T-cell (primary cell): Measurements from ENCODE around the gene AFMID. TPM values are rescaled to one million over a fixed set of nuclear protein-coding genes. Genes with fewer than 3 reads are reported as not detected.

Experiments used
- ATAC-seq, 4 experiments: fragments of 200-7000 bp in 3 of 4; fragments of 150-1000 bp in 1 of 4; cut with Tn5 transposase; replicated peaks in 1 of 4; 1 replicate in 3 of 4; 2 replicates in 1 of 4; pipeline ENCODE4 v1.10.0; 2021; ENCODE audit warnings: moderate library complexity in 3 of 4, mild to moderate bottlenecking in 2 of 4, moderate number of reproducible peaks in 1 of 4
- CTCF ChIA-PET, 2 donors: fragments of 300-600 bp; sonication (Branson Sonifier 250); formaldehyde crosslinking; loops; one replicate each; lab custom pipeline; 2022; ENCODE audit warnings: antibody characterized with exemption in 2 of 2; lab: Charles Lee
- POLR2A ChIA-PET, 2 donors: fragments of 300-600 bp; sonication (Branson Sonifier 250); formaldehyde crosslinking; loops; one replicate each; lab custom pipeline; 2022; ENCODE audit warnings: antibody characterized with exemption in 2 of 2; lab: Charles Lee
- DNase-seq, 35 experiments: peaks; one replicate each; pipeline versions ENCODE4 v3.0.0 to v3.0.0-alpha.2; 2013 to 2023
- H3K27ac ChIP-seq: one replicate; pipeline ENCODE4 v1.5.1; 2013; ENCODE audit warnings: low read length
- H3K27me3 ChIP-seq, 2 experiments: replicated peaks in 1 of 2; 1 replicate in 1 of 2; 2 replicates in 1 of 2; pipeline versions ENCODE4 v1.6.1 to v1.7.0; 2013; ENCODE audit warnings: low read length in 1 of 2, mixed read lengths in 1 of 2; ENCODE audit not compliant: control insufficient read depth in 2 of 2, insufficient read depth in 2 of 2; ENCODE audit errors: extremely low read depth in 1 of 2
- H3K36me3 ChIP-seq, 2 donors: 1 replicate in 1 of 2; 2 replicates in 1 of 2; pipeline versions ENCODE4 v1.6.1 to v1.7.0; 2013; ENCODE audit warnings: low read length in 1 of 2; ENCODE audit not compliant: control insufficient read depth in 2 of 2, insufficient read depth in 1 of 2; ENCODE audit errors: extremely low read depth in 1 of 2
- H3K4me1 ChIP-seq, 2 experiments: 1 replicate in 1 of 2; 2 replicates in 1 of 2; pipeline versions ENCODE4 v1.6.1 to v1.7.0; 2013; ENCODE audit warnings: low read length in 2 of 2, mixed read lengths in 1 of 2; ENCODE audit not compliant: insufficient read depth in 2 of 2, control insufficient read depth in 1 of 2; ENCODE audit errors: extremely low read depth in 1 of 2
- H3K4me3 ChIP-seq, 2 donors: 1 replicate in 1 of 2; 2 replicates in 1 of 2; pipeline versions ENCODE4 v1.5.1 to v1.7.0; 2013; ENCODE audit warnings: mild to moderate bottlenecking in 2 of 2, low read length in 1 of 2, moderate library complexity in 1 of 2; ENCODE audit not compliant: control insufficient read depth in 1 of 2; ENCODE audit errors: extremely low read depth in 1 of 2
- H3K9me3 ChIP-seq: 2 replicates; pipeline ENCODE4 v1.7.0; 2013
- H3K27ac Mint-ChIP-seq, 2 donors: one replicate each; pipeline ENCODE4 v1.8.0; 2020 to 2021; ENCODE audit warnings: mild to moderate bottlenecking in 2 of 2, mixed read lengths in 2 of 2
- H3K27me3 Mint-ChIP-seq, 2 donors: one replicate each; pipeline ENCODE4 v1.8.0; 2021 to 2022; ENCODE audit warnings: mixed read lengths in 2 of 2
- H3K36me3 Mint-ChIP-seq: one replicate; pipeline ENCODE4 v1.8.0; 2021; ENCODE audit warnings: mixed read lengths
- H3K4me1 Mint-ChIP-seq, 3 donors: one replicate each; pipeline ENCODE4 v1.8.0; 2020 to 2022; ENCODE audit warnings: mixed read lengths in 3 of 3, mild to moderate bottlenecking in 1 of 3
- H3K4me3 Mint-ChIP-seq, 3 donors: one replicate each; pipeline ENCODE4 v1.8.0; 2020 to 2022; ENCODE audit warnings: mild to moderate bottlenecking in 3 of 3, mixed read lengths in 3 of 3, moderate library complexity in 3 of 3
- H3K9me3 Mint-ChIP-seq, 3 donors: one replicate each; pipeline ENCODE4 v1.8.0; 2020 to 2022; ENCODE audit warnings: mixed read lengths in 3 of 3
- WGBS: methylation state at CpG from one replicate; pipeline ENCODE4 v1.1.5; 2013; ENCODE audit warnings: missing lambda C conversion rate; ENCODE audit not compliant: insufficient coverage; 5-methylcytosine and 5-hydroxymethylcytosine counted together
- total RNA-seq, 35 experiments: library from RNA in 6 of 35; stranded (reverse) in 6 of 35; fragments of 120-200 nt in 1 of 35; gene quantifications; one replicate each; pipeline versions ENCODE4 v1.2.1 to v1.2.4 and lab custom pipeline; 2013 to 2026

Gene AFMID
- total RNA-seq, 5 donors from 2014 or later (not counting 1 experiment from before 2014, with no cell fraction given) = 2.3 to 5.9 (median 3.4) TPM

GRCh38 chr17:78224231-78225087 lies 37.3 kb downstream of the AFMID start:
- Histone ChIP-seq H3K27me3 (peaks cover 0 to 23% of the 10 kb centered on the region in 2 experiments), H3K27ac (no peak overlapping the region), H3K4me3 (no peak overlapping the region), H3K36me3 (no peaks in the 10 kb centered on the region), H3K9me3 (no peaks in the 10 kb centered on the region), H3K4me1 (peaks cover 0 to 12% of the 10 kb centered on the region in 2 experiments)
- no peak overlapping the region for H3K4me3 Mint-ChIP-seq
- ATAC-seq (no peak), DNase-seq (no peak)
- H3K27ac Mint-ChIP-seq = no peak overlapping the region
- peaks cover 4 to 14% (median 6%) of the 10 kb centered on the region in 3 donors for H3K4me1 Mint-ChIP-seq
- ChIA-PET POLR2A (no interaction called here), CTCF (interaction anchor here in 1 of 2 donors (0.5 to 0.6 kb wide), 2 partner anchors 43 to 124 kb away, joined by 3 read pairs; no protein-coding TSS in a partner anchor)
- 97% methylated on average over 20 of the region's 27 CpGs for whole genome bisulfite sequencing
- H3K9me3 Mint-ChIP-seq = no peaks in the 10 kb centered on the region
- H3K27me3 Mint-ChIP-seq = peaks cover 5 to 6% of the 10 kb centered on the region in 2 donors
- no peaks in the 10 kb centered on the region for H3K36me3 Mint-ChIP-seq

GRCh38 chr17:78225088-78225865 lies 38.1 kb downstream of the AFMID start:
- no peak overlapping the region for H3K27ac ChIP-seq
- no peak overlapping the region for H3K4me3 ChIP-seq
- WGBS = 100% methylated on average over 4 of the region's 16 CpGs
- Mint-ChIP-seq H3K4me3 (no peak overlapping the region), H3K4me1 (peaks cover 4 to 14% (median 6%) of the 10 kb centered on the region in 3 donors), H3K36me3 (no peaks in the 10 kb centered on the region), H3K27ac (no peak overlapping the region), H3K9me3 (no peaks in the 10 kb centered on the region), H3K27me3 (peaks cover 7 to 9% of the 10 kb centered on the region in 2 donors)
- DNase-seq = no peak
- no peak for ATAC-seq
- POLR2A ChIA-PET = interaction anchor here in 1 of 2 donors (0.5 kb wide), 1 partner anchor 83 kb away, joined by 3 read pairs; no protein-coding TSS in a partner anchor
- H3K9me3 ChIP-seq = no peaks in the 10 kb centered on the region
- CTCF ChIA-PET = interaction anchor here in 1 of 2 donors (0.6 kb wide), 1 partner anchor 44 kb away, joined by 3 read pairs; no protein-coding TSS in a partner anchor
- H3K4me1 ChIP-seq = peaks cover 0 to 12% of the 10 kb centered on the region in 2 experiments
- H3K27me3 ChIP-seq = peaks cover 0 to 29% of the 10 kb centered on the region in 2 experiments
- H3K36me3 ChIP-seq = no peaks in the 10 kb centered on the region

- no peak overlapping the region for H3K27ac ChIP-seq
- 89% methylated on average over 10 of the region's 12 CpGs for WGBS
- DNase-seq = no peak
- Mint-ChIP-seq H3K27ac (no peak overlapping the region), H3K4me1 (peaks cover 7 to 14% (median 13%) of the 10 kb centered on the region in 3 donors), H3K9me3 (no peaks in the 10 kb centered on the region), H3K27me3 (peaks cover 14 to 18% of the 10 kb centered on the region in 2 donors), H3K36me3 (no peaks in the 10 kb centered on the region), H3K4me3 (no peak overlapping the region)
- ChIA-PET CTCF (no interaction called here), POLR2A (interaction anchor here (0.5 to 0.7 kb wide), 2 partner anchors 82 to 138 kb away, joined by 3 read pairs; no protein-coding TSS in a partner anchor)
- H3K4me3 ChIP-seq = no peak overlapping the region
- peaks cover 0 to 13% of the 10 kb centered on the region in 2 experiments for H3K4me1 ChIP-seq
- H3K27me3 ChIP-seq = peaks cover 1 to 39% of the 10 kb centered on the region in 2 experiments
- ATAC-seq = no peak
- H3K36me3 ChIP-seq = no peaks in the 10 kb centered on the region
- H3K9me3 ChIP-seq = no peaks in the 10 kb centered on the region
Measured at GRCh38 chr17:78226055-78226758, 39.0 kb downstream of the AFMID start.

GRCh38 chr17:78226759-78227454 lies 39.7 kb downstream of the AFMID start:
- Histone ChIP-seq H3K4me3 (no peak overlapping the region), H3K36me3 (no peaks in the 10 kb centered on the region), H3K9me3 (no peaks in the 10 kb centered on the region), H3K4me1 (peaks cover 0 to 18% of the 10 kb centered on the region in 2 experiments), H3K27me3 (peaks cover 3 to 44% of the 10 kb centered on the region in 2 experiments), H3K27ac (no peak overlapping the region)
- Mint-ChIP-seq H3K4me3 (no peak overlapping the region), H3K27me3 (peaks cover 15 to 22% of the 10 kb centered on the region in 2 donors), H3K36me3 (no peaks in the 10 kb centered on the region), H3K4me1 (peaks cover 9 to 15% (median 14%) of the 10 kb centered on the region in 3 donors), H3K27ac (no peak overlapping the region), H3K9me3 (no peaks in the 10 kb centered on the region)
- CTCF ChIA-PET = interaction anchor here in 1 of 2 donors (0.6 kb wide), 1 partner anchor 142 kb away, joined by 3 read pairs; no protein-coding TSS in a partner anchor
- POLR2A ChIA-PET = interaction anchor here in 1 of 2 donors (0.7 kb wide), 1 partner anchor 139 kb away, joined by 3 read pairs; no protein-coding TSS in a partner anchor
- WGBS = 28% methylated on average over 8 of the region's 20 CpGs
- no peak for ATAC-seq
- DNase-seq = no peak

- ChIA-PET CTCF (interaction anchor here in 1 of 2 donors (0.6 kb wide), 1 partner anchor 142 kb away, joined by 3 read pairs; no protein-coding TSS in a partner anchor), POLR2A (no interaction called here)
- no peak overlapping the region for H3K4me3 ChIP-seq
- Mint-ChIP-seq H3K27ac (no peak overlapping the region), H3K4me1 (peaks cover 13 to 20% (median 19%) of the 10 kb centered on the region in 3 donors), H3K27me3 (peaks cover 20 to 27% of the 10 kb centered on the region in 2 donors), H3K4me3 (no peak overlapping the region), H3K36me3 (no peaks in the 10 kb centered on the region), H3K9me3 (no peaks in the 10 kb centered on the region)
- H3K9me3 ChIP-seq = no peaks in the 10 kb centered on the region
- ATAC-seq = no peak
- H3K4me1 ChIP-seq = peaks cover 0 to 23% of the 10 kb centered on the region in 2 experiments
- no peak for DNase-seq
- no peaks in the 10 kb centered on the region for H3K36me3 ChIP-seq
- 53% methylated on average over 7 of the region's 10 CpGs for WGBS
- H3K27ac ChIP-seq = no peak overlapping the region
- peaks cover 3 to 49% of the 10 kb centered on the region in 2 experiments for H3K27me3 ChIP-seq
Measured at GRCh38 chr17:78227455-78227916, 40.3 kb downstream of the AFMID start.
